ENCODE data around the gene LDLRAD1.
"Not testable (repeated sequence)": the region's sequence is repeated elsewhere in the genome, so short reads cannot be mapped to it uniquely, and the experiment has no call there.

LDLRAD1 gene

DNA sequence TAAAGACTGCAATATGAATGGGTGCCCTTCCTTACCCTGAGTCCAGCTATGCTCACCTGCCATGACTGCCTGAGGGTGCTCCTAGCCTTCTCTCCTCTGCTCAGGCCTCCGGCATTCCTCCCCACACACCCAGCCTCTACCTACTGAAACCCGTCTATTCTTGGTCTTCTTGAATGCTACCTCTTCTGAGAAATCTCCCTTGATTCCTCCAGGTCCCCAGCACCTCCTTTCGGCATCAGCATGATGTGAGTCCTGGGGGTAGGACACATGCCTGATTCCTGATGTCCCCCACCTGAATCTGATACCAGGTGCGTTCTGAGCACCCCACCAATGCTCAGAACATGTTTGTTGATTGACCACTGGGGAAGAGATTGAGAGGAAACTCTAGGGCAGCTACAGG, 8.6 kb downstream of the LDLRAD1 start:
- no peak overlapping the region for H3K4me3 ChIP-seq (ENCODE audit: low read depth, low read length)
- TF ChIP-seq, protein P1, sequence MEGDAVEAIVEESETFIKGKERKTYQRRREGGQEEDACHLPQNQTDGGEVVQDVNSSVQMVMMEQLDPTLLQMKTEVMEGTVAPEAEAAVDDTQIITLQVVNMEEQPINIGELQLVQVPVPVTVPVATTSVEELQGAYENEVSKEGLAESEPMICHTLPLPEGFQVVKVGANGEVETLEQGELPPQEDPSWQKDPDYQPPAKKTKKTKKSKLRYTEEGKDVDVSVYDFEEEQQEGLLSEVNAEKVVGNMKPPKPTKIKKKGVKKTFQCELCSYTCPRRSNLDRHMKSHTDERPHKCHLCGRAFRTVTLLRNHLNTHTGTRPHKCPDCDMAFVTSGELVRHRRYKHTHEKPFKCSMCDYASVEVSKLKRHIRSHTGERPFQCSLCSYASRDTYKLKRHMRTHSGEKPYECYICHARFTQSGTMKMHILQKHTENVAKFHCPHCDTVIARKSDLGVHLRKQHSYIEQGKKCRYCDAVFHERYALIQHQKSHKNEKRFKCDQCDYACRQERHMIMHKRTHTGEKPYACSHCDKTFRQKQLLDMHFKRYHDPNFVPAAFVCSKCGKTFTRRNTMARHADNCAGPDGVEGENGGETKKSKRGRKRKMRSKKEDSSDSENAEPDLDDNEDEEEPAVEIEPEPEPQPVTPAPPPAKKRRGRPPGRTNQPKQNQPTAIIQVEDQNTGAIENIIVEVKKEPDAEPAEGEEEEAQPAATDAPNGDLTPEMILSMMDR (IDR thresholded peaks at IDR 0.05; ENCODE audit: borderline replicate concordance, insufficient read depth, low read depth, low read length): no peak

- TF ChIP-seq, protein P1 (IDR thresholded peaks at IDR 0.05; ENCODE audit: borderline replicate concordance, insufficient read depth, low read depth, low read length): no peak
- no peak overlapping the region for H3K4me3 ChIP-seq (ENCODE audit: low read depth, low read length)
These were observed 9.1 kb downstream of the LDLRAD1 start for GRCh38 chr1:54008876-54009275.

DNA sequence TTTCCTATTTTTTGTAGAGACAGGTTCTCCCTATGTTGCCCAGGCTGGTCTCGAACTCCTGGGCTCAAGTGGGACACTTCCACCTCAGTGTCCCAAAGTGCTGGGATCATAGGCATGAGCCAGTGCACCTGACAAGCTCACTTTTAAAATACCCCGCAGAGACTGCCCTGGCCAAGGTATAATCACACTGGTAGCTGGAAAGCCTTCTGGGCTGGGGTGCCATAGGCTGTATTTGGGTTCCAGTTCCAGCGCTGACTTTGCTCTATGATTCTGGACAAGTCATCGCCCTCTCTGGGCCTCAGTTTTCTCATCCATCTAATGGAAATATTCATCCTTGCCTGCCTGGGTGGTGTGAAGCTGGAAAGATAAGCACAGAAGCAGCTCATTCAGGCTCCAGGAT, 10.4 kb downstream of the LDLRAD1 start:
- no peak overlapping the region for H3K4me3 ChIP-seq (ENCODE audit: low read depth, low read length)
- TF ChIP-seq, protein P1 (IDR thresholded peaks at IDR 0.05; ENCODE audit: borderline replicate concordance, insufficient read depth, low read depth, low read length): no peak

GRCh38 chr1:54006508-54006907, 11.5 kb downstream of the LDLRAD1 start:
- TF ChIP-seq, protein P1 (IDR thresholded peaks at IDR 0.05; ENCODE audit: borderline replicate concordance, insufficient read depth, low read depth, low read length): no peak
- no peak overlapping the region for H3K4me3 ChIP-seq (ENCODE audit: low read depth, low read length)

DNA sequence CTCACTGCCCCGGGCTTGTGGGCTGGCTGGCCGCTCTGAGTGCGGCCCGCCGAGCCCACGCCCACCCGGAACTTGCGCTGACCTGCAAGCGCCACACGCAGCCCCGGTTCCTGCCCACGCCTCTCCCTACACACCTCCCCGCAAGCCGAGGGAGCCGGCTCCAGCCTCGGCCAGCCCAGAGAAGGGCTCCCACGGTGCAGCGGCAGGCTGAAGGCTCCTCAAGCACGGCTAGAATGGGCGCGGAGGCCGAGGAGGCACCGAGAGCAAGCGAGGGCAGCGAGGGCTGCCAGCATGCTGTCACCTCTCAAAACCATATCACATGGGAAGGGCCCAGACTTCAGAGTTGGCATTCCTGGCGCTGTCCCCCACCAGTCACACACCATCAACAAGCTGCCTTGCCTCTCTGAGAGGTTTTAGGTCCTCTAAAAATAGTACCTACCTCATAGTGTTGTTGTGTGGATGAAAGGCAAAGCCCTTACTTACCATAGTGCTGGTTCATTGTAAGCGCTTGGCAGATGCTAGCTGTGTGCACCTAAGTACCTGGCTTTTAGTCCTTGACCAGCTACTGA, 13.4 kb downstream of the LDLRAD1 start:
- TF ChIP-seq, protein P1 (IDR thresholded peaks at IDR 0.05; ENCODE audit: borderline replicate concordance, insufficient read depth, low read depth, low read length): no peak
- H3K4me3 ChIP-seq (ENCODE audit: low read depth, low read length): no peak overlapping the region

DNA sequence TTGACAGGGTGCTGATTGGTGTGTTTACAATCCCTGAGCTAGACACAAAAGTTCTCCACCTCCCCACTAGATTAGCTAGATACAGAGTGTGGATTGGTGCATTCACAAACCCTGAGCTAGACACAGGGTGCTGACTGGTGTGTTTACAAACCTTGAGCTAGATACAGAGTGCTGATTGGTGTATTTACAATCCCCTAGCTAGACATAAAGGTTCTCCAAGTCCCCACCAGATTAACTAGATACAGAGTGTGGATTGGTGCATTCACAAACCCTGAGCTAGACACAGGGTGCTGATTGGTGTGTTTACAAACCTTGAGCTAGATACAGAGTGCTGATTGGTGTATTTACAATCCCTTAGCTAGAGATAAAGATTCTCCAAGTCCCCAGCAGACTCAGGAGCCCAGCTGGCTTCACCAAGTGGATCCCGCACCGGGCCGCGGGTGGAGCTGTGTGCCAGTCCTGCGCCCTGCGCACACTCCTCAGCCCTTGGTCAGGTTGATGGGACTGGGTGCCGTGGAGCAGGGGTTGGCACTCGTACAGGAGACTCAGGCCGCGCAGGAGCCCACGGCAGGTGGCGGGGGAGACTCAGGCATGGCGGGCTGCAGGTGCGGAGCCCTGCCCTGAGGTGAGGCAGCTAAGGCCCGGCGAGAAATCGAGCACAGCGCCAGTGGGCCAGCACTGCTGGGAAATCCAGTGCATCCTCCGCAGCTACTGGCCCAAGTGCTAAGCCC, 14.1 kb downstream of the LDLRAD1 start:
- H3K4me3 ChIP-seq (ENCODE audit: low read depth, low read length): not testable (repeated sequence)

DNA sequence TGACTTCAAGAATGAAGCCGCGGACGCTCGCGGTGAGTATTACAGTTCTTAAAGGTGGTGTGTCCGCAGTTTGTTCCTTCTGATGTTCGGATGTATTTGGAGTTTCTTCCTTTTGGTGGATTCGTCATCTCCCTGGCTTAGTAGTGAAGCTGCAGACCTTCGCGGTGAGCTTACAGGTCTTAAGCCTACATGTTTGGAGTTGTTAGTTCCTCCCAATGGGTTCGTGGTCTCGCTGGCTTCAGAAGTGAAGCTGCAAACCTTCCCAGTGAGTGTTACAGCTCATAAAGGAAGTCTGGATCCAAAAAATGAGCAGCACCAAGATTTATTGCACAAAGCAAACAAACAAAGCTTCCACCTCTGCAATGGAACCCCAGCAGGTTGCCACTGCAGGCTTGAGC, 14.7 kb downstream of the LDLRAD1 start:
- TF ChIP-seq, protein P1 (IDR thresholded peaks at IDR 0.05; ENCODE audit: borderline replicate concordance, insufficient read depth, low read depth, low read length): no peak
- no peak overlapping the region for H3K4me3 ChIP-seq (ENCODE audit: low read depth, low read length)

Measured in GM12875 (cell line).